Fibroblast of skin of back (primary cell): ENCODE measurements around the gene CDH6. TPM values are rescaled to one million over a fixed set of nuclear protein-coding genes. Genes with fewer than 3 reads are reported as not detected.

ENCODE experiments used
- DNase-seq: peaks from one replicate; pipeline ENCODE4 v3.0.0-alpha.2; 2013
- polyA plus RNA-seq, 2 experiments: library from polyadenylated mRNA; unstranded; fragments of 120-200 nt; gene quantifications; one replicate each; pipeline ENCODE4 v1.2.1, GENCODE V29; 2013; ENCODE audit not compliant: insufficient read length in 2 of 2

The CDH6 gene
- 18.1 TPM for polyA plus RNA-seq (2013, experiment 1 of 2; ENCODE audit: insufficient read length)
- polyA plus RNA-seq (2013, experiment 2 of 2; ENCODE audit: insufficient read length), result 12.0 TPM

GRCh38 chr5:31193591-31194467 is at the start of gene CDH6:
TSS of gene CDH6 (plus strand) at chr5:31193686. CDS start at chr5:31267474, 73,788 bp downstream.
- DNase-seq, result peak; percentile 73

- no peak for DNase-seq
Observed at GRCh38 chr5:31144364-31144763, 49.1 kb upstream of the CDH6 start.

GRCh38 chr5:31148959-31149475 is 44.5 kb upstream of the CDH6 start:
- peak; percentile 36 for DNase-seq

- peak; percentile 18 for DNase-seq
Observed at GRCh38 chr5:31153521-31153920, 40.0 kb upstream of the CDH6 start.

GRCh38 chr5:31156631-31157160 is 36.8 kb upstream of the CDH6 start:
- DNase-seq, result no peak

- no peak for DNase-seq
Observed at GRCh38 chr5:31157720-31158119, 35.8 kb upstream of the CDH6 start.

GRCh38 chr5:31158686-31159085 is 34.8 kb upstream of the CDH6 start:
- DNase-seq, result no peak

- peak; percentile 63 for DNase-seq
Observed at GRCh38 chr5:31161781-31162181, 31.7 kb upstream of the CDH6 start.

GRCh38 chr5:31165729-31166128 is 27.8 kb upstream of the CDH6 start:
- DNase-seq, result no peak

- DNase-seq, result no peak
Observed at GRCh38 chr5:31169379-31169778, 24.1 kb upstream of the CDH6 start.

GRCh38 chr5:31172881-31173280 is 20.6 kb upstream of the CDH6 start:
- peak; percentile 59 for DNase-seq

- no peak for DNase-seq
Observed at GRCh38 chr5:31173614-31174013, 19.9 kb upstream of the CDH6 start.

- no peak for DNase-seq
Observed at GRCh38 chr5:31181376-31181987, 12.0 kb upstream of the CDH6 start.

- DNase-seq, result no peak
Observed at GRCh38 chr5:31182136-31182535, 11.3 kb upstream of the CDH6 start.

GRCh38 chr5:31185951-31186350 is 7.5 kb upstream of the CDH6 start:
- no peak for DNase-seq

- peak; percentile 59 for DNase-seq
Observed at GRCh38 chr5:31186672-31187267, 6.7 kb upstream of the CDH6 start.

- no peak for DNase-seq
Observed at GRCh38 chr5:31187591-31187990, 5.9 kb upstream of the CDH6 start.

GRCh38 chr5:31192442-31192841 is 1.0 kb upstream of the CDH6 start:
- no peak for DNase-seq

- no peak for DNase-seq
Observed at GRCh38 chr5:31193116-31193515, 370 bp upstream of the CDH6 start.

GRCh38 chr5:31194468-31194813 is 955 bp downstream of the CDH6 start:
- DNase-seq, result no peak

GRCh38 chr5:31194892-31195555 is 1.5 kb downstream of the CDH6 start:
- DNase-seq, result no peak

- DNase-seq, result peak; percentile 53
Observed at GRCh38 chr5:31196309-31196708, 2.8 kb downstream of the CDH6 start.
